Tibial artery (tissue), 4 donors: ENCODE measurements around the gene ONECUT3.

Experiments
- DNase-seq, 2 donors: peaks; one replicate each; pipeline ENCODE4 v3.0.0-alpha.2; 2019
- H3K27ac ChIP-seq, 2 donors: fragments of 200-600 bp; sonication (generic) in 1 of 2; 1 replicate in 1 of 2; 2 replicates in 1 of 2; pipeline ENCODE4 v1.5.1; 2018 to 2019; ENCODE audit warnings: mild to moderate bottlenecking in 1 of 2
- H3K27me3 ChIP-seq, 2 donors: fragments of 200-600 bp; sonication (generic) in 1 of 2; one replicate each; pipeline versions ENCODE4 v1.5.1 to v1.6.0; 2016 to 2019
- H3K36me3 ChIP-seq, 3 donors: fragments of 200-600 bp; sonication (generic) in 2 of 3; one replicate each; pipeline ENCODE4 v1.5.1; 2016 to 2019; ENCODE audit warnings: mild to moderate bottlenecking in 2 of 3
- H3K4me1 ChIP-seq, 4 donors: fragments of 200-600 bp; sonication (generic) in 2 of 4; 1 replicate in 3 of 4; 2 replicates in 1 of 4; pipeline ENCODE4 v1.5.1; 2016 to 2019
- H3K4me3 ChIP-seq, 2 donors: fragments of 200-600 bp; sonication (generic) in 1 of 2; 1 replicate in 1 of 2; 2 replicates in 1 of 2; pipeline ENCODE4 v1.5.1; 2018 to 2019; ENCODE audit warnings: mild to moderate bottlenecking in 2 of 2
- H3K9me3 ChIP-seq, 3 donors: fragments of 200-600 bp; sonication (generic) in 1 of 3; one replicate each; pipeline ENCODE4 v1.5.1; 2016 to 2019
- intact Hi-C: fragments of 100-400 bp; cut with DNase I; formaldehyde crosslinking; loops from one replicate; pipeline ENCODE4 v1.15.0; 2023; ENCODE audit warnings: low total_unique reads
- TF ChIP-seq, protein P1 (sequence below), 2 experiments: fragments of 200-600 bp in 1 of 2; fragments of 450-650 bp in 1 of 2; IDR thresholded peaks; one replicate each; pipeline ENCODE4 v1.5.1; 2017 to 2019; ENCODE audit warnings: antibody characterized with exemption in 2 of 2, mild to moderate bottlenecking in 1 of 2, moderate library complexity in 1 of 2

Gene ONECUT3

DNA sequence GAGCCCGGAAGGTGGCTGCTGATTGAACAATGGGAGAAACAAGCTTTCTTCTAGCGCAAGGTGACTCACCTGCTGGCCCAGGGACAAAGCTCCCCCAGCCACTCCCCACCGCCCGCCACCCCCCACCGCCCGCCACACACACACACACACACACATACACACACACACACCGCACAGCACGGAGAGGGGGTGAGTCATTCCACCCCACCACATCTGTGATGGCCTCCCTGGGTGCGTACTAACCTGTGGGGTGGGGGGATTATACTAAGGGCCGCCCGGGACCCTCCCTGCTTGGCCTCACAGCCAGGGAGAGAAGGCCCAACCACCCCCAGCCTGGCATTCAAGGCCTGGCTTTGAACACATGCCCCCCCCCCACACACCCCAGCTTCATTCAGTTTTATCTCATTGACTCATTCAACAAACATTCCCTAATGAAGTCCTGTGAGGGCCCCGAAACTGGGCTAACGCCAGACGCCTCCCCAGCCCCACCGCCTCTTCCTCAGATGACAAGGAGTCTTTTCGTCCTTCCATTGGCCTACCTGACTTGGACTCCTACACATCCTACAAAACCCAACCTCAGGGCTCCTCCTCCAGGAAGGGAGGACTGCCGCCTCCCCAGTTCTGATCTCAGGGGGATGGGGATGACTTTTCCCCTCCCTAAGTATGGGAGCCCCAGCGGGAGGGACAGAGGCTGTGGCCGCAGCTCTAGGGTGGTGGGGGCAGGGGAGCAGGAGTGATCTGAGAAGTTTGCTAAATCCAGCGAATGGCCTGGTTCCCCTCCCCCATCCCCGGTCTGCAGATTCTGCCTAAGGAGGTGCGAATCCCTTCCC lies 5.8 kb upstream of the ONECUT3 start:
- intact Hi-C loops, result no loop called here
- Histone ChIP-seq H3K36me3 (no peaks in the 10 kb centered on the region), H3K9me3 (no peaks in the 10 kb centered on the region), H3K27me3 (peaks cover 2 to 100% of the 10 kb centered on the region in 2 donors), H3K4me1 (peaks cover 0 to 41% (median 25%) of the 10 kb centered on the region in 4 donors), H3K4me3 (no peak overlapping the region), H3K27ac (no peak overlapping the region)
- DNase-seq, result no peak
- TF ChIP-seq, protein P1, sequence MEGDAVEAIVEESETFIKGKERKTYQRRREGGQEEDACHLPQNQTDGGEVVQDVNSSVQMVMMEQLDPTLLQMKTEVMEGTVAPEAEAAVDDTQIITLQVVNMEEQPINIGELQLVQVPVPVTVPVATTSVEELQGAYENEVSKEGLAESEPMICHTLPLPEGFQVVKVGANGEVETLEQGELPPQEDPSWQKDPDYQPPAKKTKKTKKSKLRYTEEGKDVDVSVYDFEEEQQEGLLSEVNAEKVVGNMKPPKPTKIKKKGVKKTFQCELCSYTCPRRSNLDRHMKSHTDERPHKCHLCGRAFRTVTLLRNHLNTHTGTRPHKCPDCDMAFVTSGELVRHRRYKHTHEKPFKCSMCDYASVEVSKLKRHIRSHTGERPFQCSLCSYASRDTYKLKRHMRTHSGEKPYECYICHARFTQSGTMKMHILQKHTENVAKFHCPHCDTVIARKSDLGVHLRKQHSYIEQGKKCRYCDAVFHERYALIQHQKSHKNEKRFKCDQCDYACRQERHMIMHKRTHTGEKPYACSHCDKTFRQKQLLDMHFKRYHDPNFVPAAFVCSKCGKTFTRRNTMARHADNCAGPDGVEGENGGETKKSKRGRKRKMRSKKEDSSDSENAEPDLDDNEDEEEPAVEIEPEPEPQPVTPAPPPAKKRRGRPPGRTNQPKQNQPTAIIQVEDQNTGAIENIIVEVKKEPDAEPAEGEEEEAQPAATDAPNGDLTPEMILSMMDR (IDR thresholded peaks at IDR 0.05), result no peak

DNA sequence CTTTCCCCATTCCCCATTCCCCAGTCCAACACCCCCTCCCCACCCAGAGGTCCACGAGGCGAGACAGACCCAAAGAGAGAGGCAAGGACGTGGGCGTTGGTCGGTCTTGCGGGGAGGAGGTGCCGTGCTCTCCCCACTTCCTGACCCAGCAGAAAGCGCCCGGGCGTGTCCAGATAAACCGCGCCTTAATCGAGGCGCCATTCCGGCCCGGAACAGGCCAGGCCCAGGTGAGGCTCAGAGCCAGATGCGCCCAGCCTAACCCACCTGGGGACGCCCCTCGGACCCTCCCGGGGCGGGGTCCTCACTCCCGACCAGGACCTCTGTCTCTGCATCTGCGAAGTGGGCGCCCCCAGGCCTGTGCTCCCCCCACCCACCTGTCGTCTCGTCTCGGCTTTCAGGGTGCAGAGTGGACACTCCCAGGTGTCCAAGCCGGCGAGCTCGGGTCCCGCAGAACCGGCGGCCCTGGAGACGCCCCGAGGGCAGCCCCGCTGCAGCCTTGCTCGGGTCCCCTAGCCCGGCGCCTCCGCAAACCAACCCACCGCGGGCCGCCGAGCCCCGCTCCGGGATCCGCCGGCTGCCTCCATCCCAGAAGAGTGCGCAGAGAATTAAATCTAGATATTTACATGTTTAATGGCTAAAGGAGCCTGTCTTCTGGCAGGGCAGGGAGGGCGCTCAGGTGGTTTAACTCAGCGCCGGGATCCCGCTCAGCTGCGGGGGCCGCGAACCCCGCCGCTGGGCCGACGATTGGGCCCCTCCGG lies 5.0 kb upstream of the ONECUT3 start:
- H3K36me3 ChIP-seq, result no peaks in the 10 kb centered on the region
- H3K4me1 ChIP-seq, result peaks cover 0 to 41% (median 26%) of the 10 kb centered on the region in 4 donors
- intact Hi-C loops, result no loop called here
- DNase-seq, result no peak
- H3K27ac ChIP-seq, result no peak overlapping the region
- peaks cover 2 to 100% of the 10 kb centered on the region in 2 donors for H3K27me3 ChIP-seq
- TF ChIP-seq, protein P1 (IDR thresholded peaks at IDR 0.05), result no peak
- H3K9me3 ChIP-seq, result no peaks in the 10 kb centered on the region
- H3K4me3 ChIP-seq, result peak overlapping the region in 1 of 2 donors; percentile 8

DNA sequence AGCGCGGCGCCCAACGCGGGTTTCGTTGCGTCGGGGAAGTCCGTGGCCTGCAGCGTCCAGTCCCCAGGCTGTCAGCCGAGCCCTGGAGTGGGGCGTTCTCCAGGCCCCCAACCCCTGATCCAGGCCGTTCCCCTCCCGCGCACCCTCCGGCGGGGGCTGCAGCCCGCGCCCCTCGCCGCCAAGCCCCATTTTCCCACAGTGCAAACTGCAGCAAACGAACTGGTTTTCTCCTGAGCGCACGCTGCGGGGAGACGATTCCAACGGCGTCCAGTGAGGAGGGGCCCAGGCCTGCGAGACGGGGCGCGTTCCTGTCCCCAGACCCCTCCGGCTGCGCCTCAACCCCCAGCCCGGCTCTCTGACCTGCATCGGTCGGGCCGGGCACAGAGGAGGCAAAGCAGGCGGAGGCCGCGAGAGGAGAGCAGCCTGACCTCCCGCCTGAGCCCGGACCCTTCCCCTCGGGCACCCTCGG lies 4.4 kb upstream of the ONECUT3 start:
- peaks cover 0 to 41% (median 27%) of the 10 kb centered on the region in 4 donors for H3K4me1 ChIP-seq
- peaks cover 2 to 96% of the 10 kb centered on the region in 2 donors for H3K27me3 ChIP-seq
- H3K9me3 ChIP-seq, result no peaks in the 10 kb centered on the region
- no peaks in the 10 kb centered on the region for H3K36me3 ChIP-seq
- no peak overlapping the region for H3K4me3 ChIP-seq
- no peak overlapping the region for H3K27ac ChIP-seq
- TF ChIP-seq, protein P1 (IDR thresholded peaks at IDR 0.05), result no peak
- intact Hi-C loops, result no loop called here
- DNase-seq, result no peak

DNA sequence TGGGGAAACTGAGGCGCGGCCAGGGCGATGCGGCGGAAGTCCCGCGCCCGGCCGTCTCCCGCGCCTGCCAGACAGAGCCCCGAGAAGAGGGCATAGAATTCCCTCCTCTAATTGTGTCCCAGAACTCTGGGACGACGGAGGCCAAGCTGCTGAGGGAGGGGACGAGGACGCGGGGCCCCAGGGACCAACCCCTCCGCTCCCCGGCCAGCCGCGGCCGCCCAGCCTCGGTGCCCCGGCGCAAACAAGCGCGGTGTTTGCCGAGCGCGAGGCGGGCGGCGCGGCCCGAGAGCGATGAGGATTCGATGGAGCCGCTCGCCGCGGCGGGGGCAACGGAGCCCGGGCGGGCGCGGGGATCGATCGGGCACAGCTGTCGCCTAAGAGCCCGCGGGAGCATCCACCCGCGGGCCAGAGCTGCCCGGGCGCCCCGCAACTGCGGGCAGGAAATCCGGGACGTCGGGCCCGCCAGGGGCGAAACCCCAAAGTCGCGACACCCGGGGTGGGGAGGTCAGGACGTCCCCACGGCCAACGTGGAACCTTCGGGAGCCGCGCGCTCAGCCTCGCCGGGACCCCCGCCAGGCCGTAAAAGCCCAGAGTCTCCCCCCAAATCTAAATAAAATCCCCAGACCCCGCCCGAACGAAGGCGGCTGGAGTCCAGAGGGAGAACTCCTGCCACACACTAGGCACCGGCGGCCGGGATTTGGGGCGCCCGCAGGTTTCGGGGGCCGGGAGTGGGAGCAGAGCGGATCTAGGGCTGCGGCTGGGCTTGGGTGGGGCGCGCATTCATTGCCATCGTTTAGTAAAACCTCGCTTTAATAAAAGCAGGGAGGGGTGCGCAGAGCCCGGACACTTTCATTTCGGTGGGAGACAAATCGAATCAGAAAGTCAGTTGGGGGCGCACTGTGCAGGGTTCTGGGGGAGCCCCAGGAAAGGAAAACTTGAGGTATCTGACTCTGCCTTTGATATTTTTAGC lies 3.6 kb upstream of the ONECUT3 start:
- H3K27me3 ChIP-seq, result peaks cover 2 to 91% of the 10 kb centered on the region in 2 donors
- DNase-seq, result no peak
- H3K27ac ChIP-seq, result no peak overlapping the region
- intact Hi-C loops, result no loop called here
- TF ChIP-seq, protein P1 (IDR thresholded peaks at IDR 0.05), result no peak
- peaks cover 0 to 43% (median 28%) of the 10 kb centered on the region in 4 donors for H3K4me1 ChIP-seq
- no peaks in the 10 kb centered on the region for H3K9me3 ChIP-seq
- peak overlapping the region in 1 of 2 donors; percentile 15 for H3K4me3 ChIP-seq
- no peaks in the 10 kb centered on the region for H3K36me3 ChIP-seq
